H1 (cell line): ENCODE results near the gene FOSB. TPM values are rescaled to one million over a fixed set of nuclear protein-coding genes. Genes with fewer than 3 reads are reported as not detected.
"Not testable (repeated sequence)": the region's sequence is repeated elsewhere in the genome, so short reads cannot be mapped to it uniquely, and the experiment has no call there.

Experiments used
- CTCF ChIA-PET: fragments of 300-600 bp; sonication (Branson Sonifier 250); formaldehyde crosslinking; loops from one replicate; lab custom pipeline; 2021; ENCODE audit not compliant: partially characterized antibody; lab: Charles Lee
- POLR2A ChIA-PET: fragments of 300-600 bp; sonication (Branson Sonifier 250); formaldehyde crosslinking; loops from one replicate; lab custom pipeline; 2021; ENCODE audit warnings: inconsistent platforms; ENCODE audit not compliant: partially characterized antibody; lab: Charles Lee
- DNase-seq, 2 experiments: peaks; one replicate each; pipeline versions ENCODE4 v3.0.0 to v3.0.0-alpha.2; 2010 to 2022; ENCODE audit warnings: low spot score in 2 of 2, low read depth in 1 of 2, mixed read lengths in 1 of 2
- FAIRE-seq: peaks from 2 replicates; lab custom pipeline; 2011; peaks lifted over from hg19 to GRCh38; lab: Jason Lieb, UNC
- H2AFZ ChIP-seq: 2 replicates; pipeline ENCODE4 v1.8.1; 2012; ENCODE audit warnings: low read length, inconsistent platforms
- H2AK5ac ChIP-seq: 2 replicates; pipeline ENCODE4 v1.6.1; 2013; ENCODE audit warnings: low read depth, low read length
- H2BK120ac ChIP-seq: replicated peaks from 2 replicates; pipeline ENCODE3; 2013; ENCODE audit warnings: low read depth, low read length, inconsistent platforms
- H2BK12ac ChIP-seq: 2 replicates; pipeline ENCODE4 v1.6.1; 2013; ENCODE audit warnings: low read depth, low read length
- H2BK15ac ChIP-seq: 2 replicates; pipeline ENCODE4 v1.6.1; 2013; ENCODE audit warnings: low read length
- H2BK20ac ChIP-seq: 2 replicates; pipeline ENCODE4 v1.6.1; 2013; ENCODE audit warnings: low read length
- H2BK5ac ChIP-seq: 2 replicates; pipeline ENCODE4 v1.6.1; 2013; ENCODE audit warnings: low read depth, low read length
- H3K14ac ChIP-seq: 2 replicates; pipeline ENCODE4 v1.6.1; 2013; ENCODE audit warnings: inconsistent platforms; ENCODE audit not compliant: insufficient read length
- H3K18ac ChIP-seq: 2 replicates; pipeline ENCODE4 v1.6.1; 2013; ENCODE audit warnings: low read length; ENCODE audit errors: extremely low read depth
- H3K23ac ChIP-seq: 2 replicates; pipeline ENCODE4 v1.6.1; 2013; ENCODE audit warnings: inconsistent platforms; ENCODE audit not compliant: insufficient read length
- H3K23me2 ChIP-seq: 2 replicates; pipeline ENCODE4 v1.6.1; 2013; ENCODE audit warnings: low read depth, low read length
- H3K27ac ChIP-seq: 2 replicates; pipeline ENCODE4 v1.6.1; 2011; ENCODE audit warnings: low read depth, low read length, inconsistent platforms
- H3K27me3 ChIP-seq, 4 experiments: replicated peaks in 1 of 4; 1 replicate in 1 of 4; 2 replicates in 3 of 4; pipeline versions ENCODE4 v1.6.1 to v1.8.1; 2011 to 2013; ENCODE audit warnings: low read length in 3 of 4, mild to moderate bottlenecking in 3 of 4, inconsistent platforms in 2 of 4, mixed read lengths in 2 of 4, moderate library complexity in 1 of 4; ENCODE audit not compliant: control insufficient read depth in 3 of 4, insufficient read depth in 3 of 4; ENCODE audit errors: extremely low read depth in 1 of 4
- H3K36me3 ChIP-seq, 4 experiments: 2 replicates each; pipeline versions ENCODE4 v1.6.1 to v1.8.1; 2011 to 2013; ENCODE audit warnings: mild to moderate bottlenecking in 4 of 4, low read length in 3 of 4, moderate library complexity in 2 of 4, control low read depth in 1 of 4, inconsistent platforms in 1 of 4; ENCODE audit not compliant: insufficient read depth in 4 of 4, control insufficient read depth in 2 of 4
- H3K4ac ChIP-seq: replicated peaks from 2 replicates; pipeline ENCODE3; 2013; ENCODE audit warnings: low read length, low read depth, mixed read lengths, inconsistent platforms; ENCODE audit not compliant: insufficient read length
- H3K4me1 ChIP-seq, 4 experiments: replicated peaks in 1 of 4; 1 replicate in 1 of 4; 2 replicates in 3 of 4; pipeline versions ENCODE4 v1.6.1 to v1.8.1; 2011 to 2013; ENCODE audit warnings: low read length in 3 of 4, inconsistent platforms in 2 of 4, mixed read lengths in 1 of 4; ENCODE audit not compliant: insufficient read depth in 4 of 4, control insufficient read depth in 3 of 4
- H3K4me2 ChIP-seq, 2 experiments: 2 replicates each; pipeline versions ENCODE4 v1.6.1 to v1.8.1; 2011 to 2013; ENCODE audit warnings: low read depth in 2 of 2, low read length in 2 of 2, control low read depth in 1 of 2, inconsistent platforms in 1 of 2, mild to moderate bottlenecking in 1 of 2; ENCODE audit not compliant: insufficient read depth in 1 of 2
- H3K4me3 ChIP-seq, 4 experiments: fragments of 200-600, 300-600 bp in 1 of 4; sonication (generic), shearing (Covaris generic), sonication (Bioruptor Twin) in 1 of 4; 2 replicates each; pipeline versions ENCODE4 v1.5.1 to v1.8.1; 2011 to 2016; ENCODE audit warnings: low read length in 4 of 4, low read depth in 3 of 4, control low read depth in 2 of 4, inconsistent platforms in 2 of 4, mild to moderate bottlenecking in 2 of 4, mixed read lengths in 1 of 4, moderate library complexity in 1 of 4; ENCODE audit not compliant: insufficient read depth in 2 of 4; ENCODE audit errors: extremely low read depth in 1 of 4
- H3K56ac ChIP-seq: replicated peaks from 2 replicates; pipeline ENCODE3; 2013; ENCODE audit warnings: low read depth, mild to moderate bottlenecking, mixed read lengths, low read length, inconsistent platforms; ENCODE audit not compliant: insufficient read length
- H3K79me1 ChIP-seq: 2 replicates; pipeline ENCODE4 v1.6.1; 2013; ENCODE audit warnings: low read depth, low read length, control low read depth
- H3K79me2 ChIP-seq, 2 experiments: 2 replicates each; pipeline versions ENCODE4 v1.6.1 to v1.8.1; 2012 to 2013; ENCODE audit warnings: low read length in 2 of 2, mild to moderate bottlenecking in 2 of 2, inconsistent platforms in 1 of 2; ENCODE audit not compliant: insufficient read depth in 2 of 2, control insufficient read depth in 1 of 2
- H3K9ac ChIP-seq, 4 experiments: replicated peaks in 1 of 4; 1 replicate in 1 of 4; 2 replicates in 3 of 4; pipeline versions ENCODE4 v1.6.1 to v1.8.1; 2011 to 2013; ENCODE audit warnings: low read depth in 3 of 4, low read length in 3 of 4, control low read depth in 2 of 4, mild to moderate bottlenecking in 2 of 4, moderate library complexity in 2 of 4, inconsistent platforms in 1 of 4; ENCODE audit errors: extremely low read depth in 1 of 4
- H3K9me3 ChIP-seq, 2 experiments: 2 replicates each; pipeline versions ENCODE4 v1.6.1 to v1.8.1; 2012 to 2013; ENCODE audit warnings: mild to moderate bottlenecking in 2 of 2, moderate library complexity in 2 of 2, control low read depth in 1 of 2, inconsistent platforms in 1 of 2, low read depth in 1 of 2, low read length in 1 of 2, mixed read lengths in 1 of 2; ENCODE audit not compliant: insufficient read depth in 2 of 2
- H4K20me1 ChIP-seq, 2 experiments: replicated peaks in 1 of 2; 2 replicates each; pipeline versions ENCODE3 to v1.8.1; 2011 to 2013; ENCODE audit warnings: inconsistent platforms in 2 of 2, low read length in 2 of 2, mild to moderate bottlenecking in 1 of 2; ENCODE audit not compliant: insufficient read depth in 2 of 2, control insufficient read depth in 1 of 2
- H4K5ac ChIP-seq: 2 replicates; pipeline ENCODE4 v1.6.1; 2013; ENCODE audit warnings: low read length, low read depth, mixed read lengths, inconsistent platforms; ENCODE audit not compliant: insufficient read length
- H4K8ac ChIP-seq: 2 replicates; pipeline ENCODE4 v1.8.0; 2013; ENCODE audit warnings: mild to moderate bottlenecking, moderate library complexity, low read length, inconsistent platforms; ENCODE audit not compliant: insufficient read depth; ENCODE audit errors: extremely low read depth
- H4K91ac ChIP-seq: replicated peaks from 2 replicates; pipeline ENCODE3; 2013; ENCODE audit warnings: low read length, mixed read lengths, inconsistent platforms; ENCODE audit not compliant: insufficient read length
- WGBS, 2 experiments: shearing (Covaris generic) in 1 of 2; methylation state at CpG; one replicate each; pipeline versions ENCODE4 v1.1.6 to v1.1.7; 2013 to 2015; ENCODE audit warnings: low lambda C conversion rate in 2 of 2, mixed read lengths in 2 of 2, inconsistent platforms in 1 of 2, low coverage in 1 of 2, missing lambda C conversion rate in 1 of 2; ENCODE audit not compliant: insufficient replicate concordance in 2 of 2, insufficient coverage in 1 of 2, insufficient read length in 1 of 2; ENCODE audit errors: extremely low coverage in 1 of 2, missing lambda C conversion rate in 1 of 2; 5-methylcytosine and 5-hydroxymethylcytosine counted together
- polyA plus RNA-seq, 7 experiments: library from polyadenylated mRNA; depleted of rRNA in 3 of 7; stranded (reverse) in 5 of 7; unstranded in 2 of 7; fragments of >200 nt in 5 of 7; fragments of 200-250 nt in 2 of 7; gene quantifications; 1 replicate in 5 of 7; 2 replicates in 1 of 7; 4 replicates in 1 of 7; pipeline versions ENCODE4 v1.2.1 to v1.2.3, GENCODE V29; 2011 to 2013; ENCODE audit warnings: missing spikeins in 2 of 7, mixed read lengths in 2 of 7
- total RNA-seq: library from RNA; stranded (reverse); fragmentation: NEBNext Ultra II Directional; extraction: Animal tissue kit (Norgen Biotek cat#: 25700); gene quantifications from 2 replicates; pipeline ENCODE4 v1.2.1, GENCODE V29; 2021

The FOSB gene
- total and polyA plus RNA-seq, 2 of the 8 experiments (the other 6 are each of a cell fraction or from before 2014, with no cell fraction given) = 0.44 to 2.7 TPM

DNA sequence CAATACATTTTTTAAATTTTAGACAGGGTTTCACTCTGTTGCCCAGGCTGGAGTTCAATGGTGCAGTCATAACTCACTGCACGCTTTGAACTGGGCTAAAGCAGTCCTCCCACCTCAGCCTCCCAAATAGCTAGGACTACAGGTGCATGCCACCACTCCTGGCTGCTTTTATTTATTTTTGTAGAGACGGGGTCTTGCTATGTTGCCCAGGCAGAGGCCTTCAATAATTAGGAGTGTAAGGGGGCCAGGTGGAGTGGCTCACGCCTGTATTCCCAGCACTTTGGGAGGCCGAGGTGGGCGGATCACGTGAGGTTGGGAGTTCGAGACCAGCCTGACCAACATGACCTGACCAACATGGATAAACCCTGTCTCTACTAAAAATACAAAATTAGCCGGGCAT is 35.3 kb upstream of the FOSB start:
- H2BK20ac ChIP-seq, H3K56ac ChIP-seq, H2BK120ac ChIP-seq, FAIRE-seq, H3K4me3 ChIP-seq, H3K23ac ChIP-seq, H2BK15ac ChIP-seq, H4K20me1 ChIP-seq, H2BK12ac ChIP-seq, H2BK5ac ChIP-seq, H4K91ac ChIP-seq, H3K9me3 ChIP-seq, H3K36me3 ChIP-seq, H3K9ac ChIP-seq, H3K4me1 ChIP-seq, DNase-seq, H3K18ac ChIP-seq, H2AFZ ChIP-seq, H4K5ac ChIP-seq, H3K79me2 ChIP-seq, H3K4ac ChIP-seq, H4K8ac ChIP-seq, H3K14ac ChIP-seq, H3K27me3 ChIP-seq, H3K27ac ChIP-seq, H3K4me2 ChIP-seq, H2AK5ac ChIP-seq, H3K23me2 ChIP-seq, H3K79me1 ChIP-seq: not testable (repeated sequence)
- ChIA-PET POLR2A (interaction anchor here (1.6 kb wide), 1 partner anchor 35 kb away, joined by 4 read pairs; the partner anchor contains the start of gene FOSB), CTCF (interaction anchor here (3.5 to 21.2 kb wide), 2 partner anchors 8 to 42 kb away, joined by 28 to 760 read pairs; partner anchors contain the start of gene FOSB)
- WGBS, 2 experiments = 94% methylated on average over 5 of the region's 8 CpGs; no CpG with 5 or more reads in 1 of the 2 experiments
